ENCODE results near the gene DCT.
A peak's percentile ranks its signal among the peaks of the same experiment; 100 is the strongest.

DCT gene

DNA sequence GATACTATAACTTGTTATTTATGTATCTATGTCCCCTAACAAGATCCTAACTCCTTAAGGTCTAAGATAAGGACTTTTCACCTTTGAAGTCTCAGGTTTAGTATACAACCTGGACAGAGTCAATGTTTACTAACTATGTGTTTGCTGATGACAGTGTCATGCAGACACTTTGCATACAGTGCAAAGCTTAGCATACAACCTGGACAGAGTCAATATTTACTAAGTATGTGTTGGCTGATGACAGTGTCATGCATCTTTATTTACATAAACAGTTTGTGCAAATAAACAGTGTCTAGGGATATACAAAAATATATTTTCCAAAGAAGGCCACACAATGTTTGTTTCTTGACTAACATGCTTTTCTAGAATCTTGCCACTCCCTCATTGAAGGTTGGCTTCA is 34.7 kb downstream of the DCT start:
- DNase-seq, result no peak

GRCh38 chr13:94435604-94436226 is 43.8 kb downstream of the DCT start:
- peak; percentile 19 for DNase-seq

GRCh38 chr13:94433055-94433961 is 46.2 kb downstream of the DCT start:
- DNase-seq, result peak; percentile 76

- DNase-seq, result no peak
Measured at GRCh38 chr13:94431987-94432386, 47.5 kb downstream of the DCT start.

- DNase-seq, result no peak
Measured at GRCh38 chr13:94431574-94431973, 47.9 kb downstream of the DCT start.

GRCh38 chr13:94427313-94427953 is 52.0 kb downstream of the DCT start:
- no peak for DNase-seq

DNA sequence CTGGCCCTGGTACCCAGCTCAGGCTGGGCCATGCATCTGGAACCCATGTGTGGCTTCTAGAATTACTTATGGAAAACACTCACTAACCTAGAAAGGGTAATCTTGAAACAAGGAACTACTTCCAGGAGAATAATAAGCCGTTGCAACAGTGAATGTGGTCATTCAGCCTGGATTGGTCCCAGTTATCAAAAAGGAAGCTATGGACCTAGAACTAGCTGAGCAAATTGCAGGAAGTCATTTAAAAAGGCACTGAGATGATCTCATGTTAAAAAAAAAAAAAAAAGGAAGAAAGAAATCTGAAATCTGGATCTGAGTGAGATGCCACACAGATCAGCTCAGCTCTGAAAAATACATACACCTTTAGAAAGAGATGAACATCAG is 59.6 kb downstream of the DCT start:
- DNase-seq, result no peak

- DNase-seq, result no peak
Measured at GRCh38 chr13:94419304-94419924, 60.1 kb downstream of the DCT start.

DNA sequence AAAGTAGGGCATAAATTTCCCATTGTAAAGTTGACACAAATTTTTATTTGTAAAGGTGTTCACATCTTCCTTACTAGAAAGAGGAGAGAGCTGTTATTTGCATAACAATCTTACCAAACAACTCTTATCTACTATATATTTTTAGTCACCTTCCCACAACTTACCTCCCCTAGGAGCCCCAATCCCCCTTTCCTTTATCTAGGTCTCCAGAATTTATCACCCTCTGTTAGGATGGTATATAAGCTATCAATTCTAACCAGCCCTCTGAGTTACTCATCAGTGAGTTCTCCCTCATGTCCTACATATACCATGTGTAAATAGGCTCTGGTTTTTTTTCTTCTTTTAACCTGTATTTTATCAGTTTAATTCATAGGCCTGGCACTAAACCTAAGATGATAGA is 62.2 kb downstream of the DCT start:
- no peak for DNase-seq

GRCh38 chr13:94416454-94417080 is 62.9 kb downstream of the DCT start:
- DNase-seq, result no peak

GRCh38 chr13:94415500-94416237 is 63.8 kb downstream of the DCT start:
- peak; percentile 83 for DNase-seq

DNA sequence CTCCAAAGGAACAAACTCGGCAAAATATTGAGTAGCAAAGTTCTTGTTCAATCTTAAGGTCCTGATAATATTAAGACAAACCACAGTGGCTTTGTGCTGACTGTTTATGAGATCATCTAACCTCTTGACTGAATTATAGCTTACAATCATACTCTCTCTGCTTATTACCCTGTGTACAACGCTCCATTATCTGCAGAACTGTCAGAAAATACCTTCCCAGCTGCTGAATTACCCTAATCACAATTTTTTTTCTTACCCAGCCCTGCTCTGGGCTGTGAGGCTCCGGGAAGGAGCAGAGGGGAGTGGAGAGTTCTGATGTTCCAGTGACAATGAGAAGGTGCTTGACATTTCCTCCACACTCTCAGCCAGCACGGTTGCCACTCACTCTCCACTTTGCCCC is 64.8 kb downstream of the DCT start:
- DNase-seq, result peak; percentile 30

DNA sequence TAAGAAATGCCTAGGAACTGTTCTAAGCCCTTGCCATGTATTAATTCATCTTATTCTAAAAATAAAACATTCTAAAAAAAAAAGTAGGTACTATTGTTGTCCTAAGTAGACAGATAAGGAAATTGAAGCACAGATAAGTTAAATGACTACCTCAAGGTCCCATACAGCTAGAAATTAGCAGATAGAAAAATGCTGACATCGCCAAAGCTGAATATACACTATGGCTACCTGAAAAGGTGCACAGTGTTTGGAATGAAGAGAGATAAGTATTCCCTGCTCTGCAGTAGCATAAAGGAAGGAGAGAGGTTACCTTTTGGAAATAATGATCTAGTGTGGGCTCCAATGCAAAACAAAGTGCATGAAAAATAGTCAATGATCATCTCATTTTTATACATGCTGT is 65.3 kb downstream of the DCT start:
- DNase-seq, result no peak

DNA sequence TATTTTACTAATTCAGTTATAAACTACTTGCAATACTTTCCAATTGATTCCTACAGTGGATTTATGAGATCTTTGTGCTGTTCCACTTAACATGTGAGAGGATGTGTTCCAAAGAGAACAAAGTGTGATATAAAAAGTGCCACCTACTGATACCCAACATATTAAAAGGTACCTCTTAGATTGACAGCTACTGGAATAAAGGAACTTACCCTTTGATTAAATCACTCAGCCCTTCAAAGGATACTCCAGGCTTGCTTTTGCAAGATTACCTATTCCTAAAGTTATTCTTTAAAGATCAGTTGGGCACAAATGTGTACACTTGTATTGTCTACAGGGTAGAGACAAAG is 65.9 kb downstream of the DCT start:
- DNase-seq, result no peak

DNA sequence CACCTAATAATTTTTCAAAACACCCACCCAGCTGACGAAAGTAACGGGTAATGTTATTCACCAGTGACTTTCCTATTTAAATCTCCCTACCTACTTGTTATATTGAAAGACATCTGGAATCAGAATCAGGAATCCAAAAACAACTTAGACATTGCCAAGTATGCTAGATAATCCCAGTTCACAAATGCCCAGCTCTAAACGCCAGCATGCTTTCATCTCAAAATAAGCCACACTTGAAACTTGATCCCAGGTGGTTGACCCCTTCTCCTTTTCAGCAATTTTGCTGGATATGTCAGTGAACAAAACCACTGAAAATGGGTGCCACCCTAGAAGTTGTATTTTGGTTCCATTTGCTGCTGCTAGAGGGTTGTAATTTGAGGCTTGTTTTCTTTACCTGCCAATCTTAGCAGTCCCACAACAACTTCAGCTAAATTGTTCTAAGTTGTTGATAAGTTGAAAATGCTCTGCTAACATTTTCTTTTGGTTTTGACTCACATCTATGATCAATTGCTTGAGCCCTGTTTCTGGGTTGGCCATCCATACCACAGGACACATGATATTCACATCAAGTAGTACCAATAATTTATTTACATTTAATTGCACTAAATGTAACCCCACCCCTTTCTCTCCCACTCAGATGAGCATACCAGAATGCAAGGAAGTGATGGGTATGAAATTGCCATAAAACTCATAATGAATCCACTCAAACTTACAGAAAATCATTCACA is 66.4 kb downstream of the DCT start:
- no peak for DNase-seq

DNA sequence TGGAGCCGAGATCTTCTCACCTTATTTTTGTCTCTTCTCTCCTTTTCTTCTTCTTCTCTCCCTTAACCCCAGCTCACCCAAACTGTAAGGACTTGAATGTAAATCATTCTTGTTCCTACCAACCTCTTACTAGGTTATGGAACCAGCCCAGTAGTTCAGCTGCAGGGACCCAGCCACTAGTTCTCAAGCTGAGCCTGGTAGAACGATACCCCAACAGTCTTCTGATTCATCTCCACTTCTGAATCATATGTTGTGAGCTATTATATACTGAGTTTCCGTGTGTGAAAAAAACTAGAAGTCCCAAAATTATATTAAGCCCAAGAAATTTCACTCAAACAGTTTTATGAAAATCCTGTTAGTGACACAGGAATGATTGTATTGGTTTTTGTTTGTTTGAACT is 67.7 kb downstream of the DCT start:
- DNase-seq, result no peak

GRCh38 chr13:94408314-94409036 is 71.0 kb downstream of the DCT start:
- DNase-seq, result no peak

DNA sequence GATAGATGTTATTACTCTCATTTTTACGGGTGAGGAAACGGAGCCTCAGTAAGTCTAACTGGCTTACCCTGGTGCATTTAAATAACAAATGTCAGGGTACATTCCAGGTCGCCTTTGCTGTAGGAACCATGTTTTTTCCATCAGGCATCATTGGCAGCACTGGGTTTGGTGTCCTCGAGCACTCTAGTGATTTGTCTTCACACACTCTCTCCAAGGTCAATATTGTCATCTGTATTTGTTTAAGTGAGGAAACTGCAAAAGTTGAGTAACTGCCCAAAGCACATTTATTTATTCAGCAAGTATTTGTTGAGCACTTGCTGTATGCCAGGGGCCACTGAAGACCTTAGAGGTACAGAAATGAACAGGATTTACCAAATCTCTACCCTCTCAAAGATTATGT is 78.6 kb downstream of the DCT start:
- DNase-seq, result no peak

DNA sequence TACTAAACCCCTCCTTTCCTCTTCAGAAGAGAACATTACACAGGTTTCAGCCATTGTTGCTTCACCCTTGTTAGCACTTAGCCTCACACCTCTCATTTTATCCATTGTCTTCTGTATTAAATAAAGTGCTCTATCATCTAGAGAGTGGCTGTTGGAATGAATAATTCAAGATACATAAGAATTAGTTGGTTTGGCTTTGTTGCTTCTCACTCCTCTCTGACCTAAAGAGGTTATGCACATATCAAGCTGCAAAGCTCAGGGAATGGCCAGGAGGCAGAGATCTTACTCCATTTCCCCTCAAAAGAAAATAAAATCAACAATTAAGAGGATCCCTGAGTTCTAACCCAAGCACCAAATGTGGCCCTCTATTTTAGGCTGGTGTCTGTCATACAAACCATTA is 79.7 kb downstream of the DCT start:
- no peak for DNase-seq

GRCh38 chr13:94395860-94396259 is 83.6 kb downstream of the DCT start:
- no peak for DNase-seq

- peak; percentile 43 for DNase-seq
Measured at GRCh38 chr13:94394723-94395122, 84.8 kb downstream of the DCT start.
